Mucosa of stomach (tissue), 1 donor: ENCODE results near the gene HMGN5.

Source experiments
- H3K27me3 ChIP-seq: one replicate; pipeline ENCODE4 v1.7.0; 2013; ENCODE audit warnings: mild to moderate bottlenecking, low read length; ENCODE audit not compliant: control insufficient read depth, insufficient read depth
- H3K36me3 ChIP-seq: one replicate; pipeline ENCODE4 v1.7.0; 2013; ENCODE audit warnings: low read length; ENCODE audit not compliant: control insufficient read depth, insufficient read depth
- H3K4me1 ChIP-seq: one replicate; pipeline ENCODE4 v1.7.0; 2013; ENCODE audit warnings: mild to moderate bottlenecking, low read length; ENCODE audit not compliant: control insufficient read depth, insufficient read depth
- H3K4me3 ChIP-seq: one replicate; pipeline ENCODE4 v1.7.0; 2013; ENCODE audit warnings: low read length
- H3K9ac ChIP-seq: one replicate; pipeline ENCODE4 v1.7.0; 2013; ENCODE audit warnings: mild to moderate bottlenecking, low read length, moderate library complexity
- H3K9me3 ChIP-seq: one replicate; pipeline ENCODE4 v1.7.0; 2013; ENCODE audit warnings: mild to moderate bottlenecking, low read length, moderate library complexity; ENCODE audit not compliant: control insufficient read depth
- donor health status: Pancreatic carcinoma.

The HMGN5 gene

DNA sequence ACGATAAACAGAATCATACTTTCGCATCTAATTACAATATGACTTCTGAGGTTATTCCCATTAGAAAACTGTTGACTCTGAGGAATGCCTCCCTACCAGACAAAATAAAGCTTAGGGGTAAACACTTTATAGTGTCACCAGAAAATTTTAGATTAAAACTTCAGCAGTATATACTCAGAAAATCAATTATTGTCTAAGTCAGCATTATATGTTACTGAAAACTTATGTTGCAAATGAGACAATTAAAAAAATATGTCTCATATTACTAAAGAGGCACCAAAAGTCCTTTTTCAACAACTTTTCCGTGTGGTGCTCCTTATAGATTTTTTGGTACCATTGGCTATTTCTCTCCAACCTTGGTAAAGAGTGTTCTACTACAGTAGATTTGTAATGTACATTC is 91.4 kb downstream of the HMGN5 start:
- Histone ChIP-seq H3K4me3 (no peak overlapping the region), H3K36me3 (no peaks in the 10 kb centered on the region), H3K27me3 (no peaks in the 10 kb centered on the region), H3K9me3 (no peaks in the 10 kb centered on the region), H3K4me1 (no peaks in the 10 kb centered on the region), H3K9ac (no peak overlapping the region)

DNA sequence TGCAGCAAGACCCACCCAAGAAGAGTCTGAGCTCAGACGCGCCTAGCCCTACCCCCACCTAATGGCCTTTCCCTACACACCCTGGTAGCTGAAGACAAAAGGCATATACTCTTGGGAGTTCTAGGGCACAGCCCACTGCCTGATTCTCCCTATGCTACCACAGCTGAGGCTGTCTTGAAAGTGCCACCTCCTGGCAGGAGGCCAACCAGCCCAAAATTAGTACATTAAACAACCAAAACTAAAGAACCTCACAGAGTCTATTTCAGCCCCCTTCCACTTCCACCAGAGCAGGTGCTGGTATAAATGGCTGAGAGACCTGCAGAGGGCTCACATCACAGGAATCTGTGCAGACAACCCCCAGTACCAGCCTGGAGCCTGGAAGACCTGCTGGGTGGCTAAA is 119.1 kb downstream of the HMGN5 start:
- Histone ChIP-seq H3K36me3 (no peaks in the 10 kb centered on the region), H3K27me3 (no peaks in the 10 kb centered on the region), H3K4me1 (no peaks in the 10 kb centered on the region), H3K4me3 (no peak overlapping the region), H3K9ac (no peak overlapping the region), H3K9me3 (no peaks in the 10 kb centered on the region)
